Tibial artery (tissue), 4 donors: ENCODE measurements around the gene KHNYN.
A peak's percentile ranks its signal among the peaks of the same experiment; 100 is the strongest.
"Not testable (repeated sequence)": the region's sequence is repeated elsewhere in the genome, so short reads cannot be mapped to it uniquely, and the experiment has no call there.

ENCODE experiments used
- DNase-seq, 2 donors: peaks; one replicate each; pipeline ENCODE4 v3.0.0-alpha.2; 2019
- H3K27ac ChIP-seq, 2 donors: fragments of 200-600 bp; sonication (generic) in 1 of 2; 1 replicate in 1 of 2; 2 replicates in 1 of 2; pipeline ENCODE4 v1.5.1; 2018 to 2019; ENCODE audit warnings: mild to moderate bottlenecking in 1 of 2
- H3K27me3 ChIP-seq, 2 donors: fragments of 200-600 bp; sonication (generic) in 1 of 2; one replicate each; pipeline versions ENCODE4 v1.5.1 to v1.6.0; 2016 to 2019
- H3K36me3 ChIP-seq, 3 donors: fragments of 200-600 bp; sonication (generic) in 2 of 3; one replicate each; pipeline ENCODE4 v1.5.1; 2016 to 2019; ENCODE audit warnings: mild to moderate bottlenecking in 2 of 3
- H3K4me1 ChIP-seq, 4 donors: fragments of 200-600 bp; sonication (generic) in 2 of 4; 1 replicate in 3 of 4; 2 replicates in 1 of 4; pipeline ENCODE4 v1.5.1; 2016 to 2019
- H3K4me3 ChIP-seq, 2 donors: fragments of 200-600 bp; sonication (generic) in 1 of 2; 1 replicate in 1 of 2; 2 replicates in 1 of 2; pipeline ENCODE4 v1.5.1; 2018 to 2019; ENCODE audit warnings: mild to moderate bottlenecking in 2 of 2
- H3K9me3 ChIP-seq, 3 donors: fragments of 200-600 bp; sonication (generic) in 1 of 3; one replicate each; pipeline ENCODE4 v1.5.1; 2016 to 2019
- CTCF ChIP-seq, 2 experiments: fragments of 200-600 bp in 1 of 2; fragments of 450-650 bp in 1 of 2; IDR thresholded peaks; one replicate each; pipeline ENCODE4 v1.5.1; 2017 to 2019; ENCODE audit warnings: antibody characterized with exemption in 2 of 2, mild to moderate bottlenecking in 1 of 2, moderate library complexity in 1 of 2
- intact Hi-C: fragments of 100-400 bp; cut with DNase I; formaldehyde crosslinking; loops from one replicate; pipeline ENCODE4 v1.15.0; 2023; ENCODE audit warnings: low total_unique reads

KHNYN gene

GRCh38 chr14:24442240-24443052, 12.7 kb downstream of the KHNYN start, which contains the start of gene SDR39U1:
Gene SDR39U1, minus strand, starts transcription at chr14:24442776. Its CDS starts 7 bp downstream, at chr14:24442769.
- peak; percentile 6 for TF ChIP-seq CTCF (IDR thresholded peaks at IDR 0.05)
- no peaks in the 10 kb centered on the region for H3K9me3 ChIP-seq
- H3K4me3 ChIP-seq = peak within 1 kb of the TSS; percentile 69 to 90
- H3K4me1 ChIP-seq = peaks cover 0 to 22% (median 17%) of the 10 kb centered on the region in 4 donors
- peak within 1 kb of the TSS; percentile 99 for H3K27ac ChIP-seq
- peaks cover 20 to 37% (median 36%) of the 10 kb centered on the region in 3 donors for H3K36me3 ChIP-seq
- intact Hi-C loops = no loop called here
- H3K27me3 ChIP-seq = no peaks in the 10 kb centered on the region
- peak; percentile 98 to 99 for DNase-seq

GRCh38 chr14:24443053-24443665, 13.4 kb downstream of the KHNYN start:
- intact Hi-C loops = no loop called here
- TF ChIP-seq CTCF (IDR thresholded peaks at IDR 0.05) = no peak
- no peaks in the 10 kb centered on the region for H3K27me3 ChIP-seq
- H3K27ac ChIP-seq = peak overlapping the region; percentile 99
- peaks cover 0 to 22% (median 16%) of the 10 kb centered on the region in 4 donors for H3K4me1 ChIP-seq
- peak overlapping the region; percentile 69 to 90 for H3K4me3 ChIP-seq
- H3K9me3 ChIP-seq = no peaks in the 10 kb centered on the region
- DNase-seq = no peak
- peaks cover 13 to 30% (median 29%) of the 10 kb centered on the region in 3 donors for H3K36me3 ChIP-seq

GRCh38 chr14:24450828-24451227, 21.1 kb downstream of the KHNYN start:
- H3K36me3 ChIP-seq, DNase-seq, H3K27me3 ChIP-seq, H3K27ac ChIP-seq, H3K4me1 ChIP-seq, H3K9me3 ChIP-seq, H3K4me3 ChIP-seq, intact Hi-C loops: not testable (repeated sequence)

- Histone ChIP-seq H3K27ac (no peak overlapping the region), H3K4me1 (no peaks in the 10 kb centered on the region), H3K9me3 (no peaks in the 10 kb centered on the region), H3K4me3 (no peak overlapping the region), H3K36me3 (no peaks in the 10 kb centered on the region), H3K27me3 (no peaks in the 10 kb centered on the region)
- no peak for TF ChIP-seq CTCF (IDR thresholded peaks at IDR 0.05)
- intact Hi-C loops = no loop called here
- no peak for DNase-seq
These were observed 27.2 kb downstream of the KHNYN start for GRCh38 chr14:24456980-24457379.

GRCh38 chr14:24458736-24459135, 29.0 kb downstream of the KHNYN start:
- Histone ChIP-seq H3K36me3 (no peaks in the 10 kb centered on the region), H3K4me3 (no peak overlapping the region), H3K27ac (no peak overlapping the region), H3K9me3 (no peaks in the 10 kb centered on the region), H3K27me3 (no peaks in the 10 kb centered on the region), H3K4me1 (no peaks in the 10 kb centered on the region)
- no peak for DNase-seq
- TF ChIP-seq CTCF (IDR thresholded peaks at IDR 0.05) = no peak
- intact Hi-C loops = no loop called here

- no peaks in the 10 kb centered on the region for H3K9me3 ChIP-seq
- intact Hi-C loops = no loop called here
- TF ChIP-seq CTCF (IDR thresholded peaks at IDR 0.05) = no peak
- H3K4me1 ChIP-seq = no peaks in the 10 kb centered on the region
- no peaks in the 10 kb centered on the region for H3K27me3 ChIP-seq
- no peak for DNase-seq
- no peak overlapping the region for H3K4me3 ChIP-seq
- no peak overlapping the region for H3K27ac ChIP-seq
- no peaks in the 10 kb centered on the region for H3K36me3 ChIP-seq
These were observed 29.6 kb downstream of the KHNYN start for GRCh38 chr14:24459331-24459730.
